ENCODE measurements around the gene CCDC117.
A peak's percentile ranks its signal among the peaks of the same experiment; 100 is the strongest.

CCDC117 gene

GRCh38 chr22:28768701-28769393 is 3.6 kb upstream of the CCDC117 start:
- no peak overlapping the region for H3K4me3 Mint-ChIP-seq
- no peak overlapping the region for H3K27ac Mint-ChIP-seq
- no peak for TF ChIP-seq CTCF (IDR thresholded peaks at IDR 0.05)
- H3K27me3 Mint-ChIP-seq (ENCODE audit: low read depth, poor library complexity) = peaks cover 3% of the 10 kb centered on the region
- peaks cover 17% of the 10 kb centered on the region for H3K9me3 Mint-ChIP-seq
- no peak for DNase-seq
- H3K4me1 Mint-ChIP-seq = peaks cover 7% of the 10 kb centered on the region
- peaks cover 7% of the 10 kb centered on the region for H3K36me3 Mint-ChIP-seq (ENCODE audit: low read depth)

- TF ChIP-seq CTCF (IDR thresholded peaks at IDR 0.05) = no peak
These were observed 3.0 kb upstream of the CCDC117 start for GRCh38 chr22:28769394-28770085.

GRCh38 chr22:28771195-28771791 is 1.2 kb upstream of the CCDC117 start:
- Mint-ChIP-seq H3K36me3 (ENCODE audit: low read depth) (peaks cover 29% of the 10 kb centered on the region), H3K4me3 (peak overlapping the region; percentile 18), H3K9me3 (peaks cover 17% of the 10 kb centered on the region), H3K4me1 (peaks cover 14% of the 10 kb centered on the region), H3K27me3 (ENCODE audit: low read depth, poor library complexity) (peaks cover 3% of the 10 kb centered on the region), H3K27ac (no peak overlapping the region)
- DNase-seq = no peak
- TF ChIP-seq CTCF (IDR thresholded peaks at IDR 0.05) = no peak

More at GRCh38 chr22:28769394-28770085, 3.0 kb upstream of the CCDC117 start:
- DNase-seq = no peak
- peaks cover 10% of the 10 kb centered on the region for H3K4me1 Mint-ChIP-seq
- H3K27ac Mint-ChIP-seq = no peak overlapping the region
- H3K36me3 Mint-ChIP-seq (ENCODE audit: low read depth) = peaks cover 11% of the 10 kb centered on the region
- H3K9me3 Mint-ChIP-seq = peaks cover 17% of the 10 kb centered on the region
- no peak overlapping the region for H3K4me3 Mint-ChIP-seq
- peaks cover 3% of the 10 kb centered on the region for H3K27me3 Mint-ChIP-seq (ENCODE audit: low read depth, poor library complexity)

- Mint-ChIP-seq H3K9me3 (peaks cover 17% of the 10 kb centered on the region), H3K36me3 (ENCODE audit: low read depth) (peaks cover 47% of the 10 kb centered on the region), H3K27ac (peak overlapping the region; percentile 84), H3K4me1 (peaks cover 14% of the 10 kb centered on the region), H3K27me3 (ENCODE audit: low read depth, poor library complexity) (peaks cover 6% of the 10 kb centered on the region), H3K4me3 (peak overlapping the region; percentile 92)
- TF ChIP-seq CTCF (IDR thresholded peaks at IDR 0.05) = no peak
- DNase-seq = no peak
These were observed 969 bp downstream of the CCDC117 start for GRCh38 chr22:28773461-28773867.

GRCh38 chr22:28774378-28774777 is 1.9 kb downstream of the CCDC117 start:
- peaks cover 47% of the 10 kb centered on the region for H3K36me3 Mint-ChIP-seq (ENCODE audit: low read depth)
- H3K4me1 Mint-ChIP-seq = peaks cover 14% of the 10 kb centered on the region
- H3K27ac Mint-ChIP-seq = no peak overlapping the region
- peak overlapping the region; percentile 77 for H3K4me3 Mint-ChIP-seq
- H3K9me3 Mint-ChIP-seq = peaks cover 13% of the 10 kb centered on the region
- H3K27me3 Mint-ChIP-seq (ENCODE audit: low read depth, poor library complexity) = peaks cover 6% of the 10 kb centered on the region
- no peak for TF ChIP-seq CTCF (IDR thresholded peaks at IDR 0.05)
- no peak for DNase-seq

Data from nephron progenitor cell (in vitro differentiated cells).